H1 (cell line): ENCODE data around the gene CRY1.

Experiments
- BACH1 ChIP-seq: IDR thresholded peaks from 2 replicates; pipeline ENCODE4 v1.6.1; 2012; ENCODE audit warnings: low read length, improper control_type of control experiment
- E2F6 ChIP-seq: IDR thresholded peaks from 2 replicates; pipeline ENCODE4 v1.6.1; 2012; ENCODE audit warnings: inconsistent platforms

- TF ChIP-seq BACH1 (no peak), E2F6 (no peak)
Observed at GRCh38 chr12:107125833-107126232, 32.5 kb upstream of the CRY1 start.
